HCT116 (cell line): ENCODE results near the gene CEMP1.

Experiments used
- EGR1 ChIP-seq: IDR thresholded peaks from 2 replicates; pipeline ENCODE4 v1.6.1; 2012; ENCODE audit warnings: low read depth
- ELF1 ChIP-seq: IDR thresholded peaks from 2 replicates; pipeline ENCODE4 v1.6.1; 2012; ENCODE audit warnings: low read depth, borderline replicate concordance
- EZH2 ChIP-seq: fragments of 200-600 bp; sonication (generic); IDR thresholded peaks from 2 replicates; pipeline ENCODE4 v1.6.1; 2017; ENCODE audit warnings: antibody characterized with exemption, mixed run types
- EZH2phosphoT487 ChIP-seq: fragments of 200-600 bp; IDR thresholded peaks from 2 replicates; pipeline ENCODE4 v1.6.1; 2018; ENCODE audit warnings: antibody characterized with exemption, borderline replicate concordance
- POLR2A ChIP-seq: IDR thresholded peaks from 2 replicates; pipeline ENCODE4 v1.7.0; 2011; ENCODE audit warnings: borderline replicate concordance; ENCODE audit not compliant: insufficient read depth, insufficient read length; ENCODE audit errors: extremely low read depth
- POLR2AphosphoS5 ChIP-seq: IDR thresholded peaks from 2 replicates; pipeline ENCODE4 v1.6.1; 2011; ENCODE audit warnings: mild to moderate bottlenecking, low read depth, low read length, moderate library complexity
- SIN3A ChIP-seq: IDR thresholded peaks from 2 replicates; pipeline ENCODE4 v1.6.1; 2012; ENCODE audit warnings: low read depth
- TCF7L2 ChIP-seq: IDR thresholded peaks from 2 replicates; pipeline ENCODE4 v1.7.0; 2011; ENCODE audit warnings: borderline replicate concordance, inconsistent platforms; ENCODE audit not compliant: insufficient read depth, insufficient read length; ENCODE audit errors: extremely low read depth
- ZNF274 ChIP-seq: fragments of 200-500 bp; sonication (Bioruptor generic); IDR thresholded peaks from 2 replicates; pipeline ENCODE4 v1.6.1; 2014; ENCODE audit warnings: mild to moderate bottlenecking, low read depth, low read length, inconsistent platforms
- TF ChIP-seq, protein P1 (sequence below), 3 experiments: fragments of 200-600 bp in 1 of 3; sonication (generic) in 1 of 3; IDR thresholded peaks in 2 of 3; conservative IDR thresholded peaks in 1 of 3; 2 replicates each; pipeline ENCODE4 v1.5.1; 2012 to 2017; ENCODE audit warnings: low read depth in 2 of 3, low read length in 2 of 3, antibody characterized with exemption in 1 of 3, borderline replicate concordance in 1 of 3, control low read depth in 1 of 3, mild to moderate bottlenecking in 1 of 3, mixed read lengths in 1 of 3, mixed run types in 1 of 3, moderate library complexity in 1 of 3; ENCODE audit not compliant: insufficient read depth in 1 of 3
- TF ChIP-seq, protein P2 (sequence below): IDR thresholded peaks from 2 replicates; pipeline ENCODE4 v1.6.1; 2012

DNA sequence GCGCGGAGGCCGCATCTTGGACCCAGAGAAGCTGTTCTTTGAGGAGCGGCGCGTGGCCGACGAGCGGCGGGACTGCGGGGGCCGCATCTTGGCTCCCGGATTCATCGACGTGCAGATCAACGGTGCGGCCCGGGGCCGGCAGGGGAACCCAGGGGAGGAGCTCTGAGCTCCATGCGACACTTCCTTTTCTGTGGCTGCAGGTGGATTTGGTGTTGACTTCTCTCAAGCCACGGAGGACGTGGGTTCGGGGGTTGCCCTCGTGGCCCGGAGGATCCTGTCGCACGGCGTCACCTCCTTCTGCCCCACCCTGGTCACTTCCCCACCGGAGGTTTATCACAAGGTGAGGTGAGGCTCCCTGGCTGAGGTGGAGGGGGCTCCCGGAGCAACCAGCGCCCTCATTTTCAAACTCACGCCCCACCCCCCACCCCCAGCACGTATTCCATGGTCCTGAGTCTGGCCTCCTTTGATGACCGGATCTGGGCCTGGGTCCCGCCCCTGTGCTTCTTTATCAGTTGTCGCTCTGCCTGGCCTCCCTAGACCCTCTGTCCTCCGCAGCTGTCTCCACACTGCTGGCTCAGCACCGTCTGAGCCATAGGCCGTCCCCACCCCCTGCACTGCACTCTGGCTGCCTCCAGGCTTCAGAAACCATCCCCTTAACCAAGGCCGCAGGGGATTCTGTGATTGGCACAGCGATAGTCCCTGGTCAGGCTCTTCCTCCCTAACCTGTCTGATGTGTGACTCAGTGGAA is 10.2 kb downstream of the CEMP1 start:
- TF ChIP-seq POLR2A (no peak), SIN3A (no peak), EZH2 (no peak), TCF7L2 (no peak), ZNF274 (no peak), EGR1 (no peak), POLR2AphosphoS5 (no peak), EZH2phosphoT487 (no peak), ELF1 (no peak)
- TF ChIP-seq, protein P1, sequence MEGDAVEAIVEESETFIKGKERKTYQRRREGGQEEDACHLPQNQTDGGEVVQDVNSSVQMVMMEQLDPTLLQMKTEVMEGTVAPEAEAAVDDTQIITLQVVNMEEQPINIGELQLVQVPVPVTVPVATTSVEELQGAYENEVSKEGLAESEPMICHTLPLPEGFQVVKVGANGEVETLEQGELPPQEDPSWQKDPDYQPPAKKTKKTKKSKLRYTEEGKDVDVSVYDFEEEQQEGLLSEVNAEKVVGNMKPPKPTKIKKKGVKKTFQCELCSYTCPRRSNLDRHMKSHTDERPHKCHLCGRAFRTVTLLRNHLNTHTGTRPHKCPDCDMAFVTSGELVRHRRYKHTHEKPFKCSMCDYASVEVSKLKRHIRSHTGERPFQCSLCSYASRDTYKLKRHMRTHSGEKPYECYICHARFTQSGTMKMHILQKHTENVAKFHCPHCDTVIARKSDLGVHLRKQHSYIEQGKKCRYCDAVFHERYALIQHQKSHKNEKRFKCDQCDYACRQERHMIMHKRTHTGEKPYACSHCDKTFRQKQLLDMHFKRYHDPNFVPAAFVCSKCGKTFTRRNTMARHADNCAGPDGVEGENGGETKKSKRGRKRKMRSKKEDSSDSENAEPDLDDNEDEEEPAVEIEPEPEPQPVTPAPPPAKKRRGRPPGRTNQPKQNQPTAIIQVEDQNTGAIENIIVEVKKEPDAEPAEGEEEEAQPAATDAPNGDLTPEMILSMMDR (IDR thresholded peaks at IDR 0.05 in 2 of 3, conservative IDR thresholded peaks at IDR 0.05 in 1 of 3; ENCODE audit: borderline replicate concordance in 1 of 3, insufficient read depth in 1 of 3, low read depth in 2 of 3, low read length in 2 of 3): 0 out of 6 replicates have a peak, but pooled peaks of 1 of the 3 experiments have one; percentile 8
- TF ChIP-seq, protein P2, sequence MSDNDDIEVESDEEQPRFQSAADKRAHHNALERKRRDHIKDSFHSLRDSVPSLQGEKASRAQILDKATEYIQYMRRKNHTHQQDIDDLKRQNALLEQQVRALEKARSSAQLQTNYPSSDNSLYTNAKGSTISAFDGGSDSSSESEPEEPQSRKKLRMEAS: no peak
